Measurements from ENCODE around the gene HSD17B12. TPM values are rescaled to one million over a fixed set of nuclear protein-coding genes. Genes with fewer than 3 reads are reported as not detected.

Gene HSD17B12
- total RNA-seq, 1 donor from 2014 or later: 48.2 TPM

- no peaks in the 10 kb centered on the region for H3K4me1 ChIP-seq
- H3K27ac ChIP-seq: no peak overlapping the region
- no peak for DNase-seq (ENCODE audit: low spot score in 2 of 2)
- intact Hi-C loops (cut with DNase I): no loop called here
- no peak overlapping the region for H3K4me3 ChIP-seq
- peaks cover 0 to 5% of the 10 kb centered on the region in 2 donors for H3K36me3 ChIP-seq
- TF ChIP-seq CTCF (IDR thresholded peaks at IDR 0.05): no peak
- no peaks in the 10 kb centered on the region for H3K9me3 ChIP-seq
- no peaks in the 10 kb centered on the region for H3K27me3 ChIP-seq
Observed at GRCh38 chr11:43818220-43818619, 137.7 kb downstream of the HSD17B12 start.

GRCh38 chr11:43819926-43820325, 139.4 kb downstream of the HSD17B12 start:
- no peaks in the 10 kb centered on the region for H3K27me3 ChIP-seq
- H3K4me1 ChIP-seq: no peaks in the 10 kb centered on the region
- intact Hi-C loops (cut with DNase I): no loop called here
- no peaks in the 10 kb centered on the region for H3K9me3 ChIP-seq
- DNase-seq (ENCODE audit: low spot score in 2 of 2): no peak
- no peak for TF ChIP-seq CTCF (IDR thresholded peaks at IDR 0.05)
- peaks cover 0 to 5% of the 10 kb centered on the region in 2 donors for H3K36me3 ChIP-seq
- no peak overlapping the region for H3K27ac ChIP-seq
- H3K4me3 ChIP-seq: no peak overlapping the region

GRCh38 chr11:43823316-43823715, 142.8 kb downstream of the HSD17B12 start:
- no peaks in the 10 kb centered on the region for H3K9me3 ChIP-seq
- intact Hi-C loops (cut with DNase I): no loop called here
- TF ChIP-seq CTCF (IDR thresholded peaks at IDR 0.05): no peak
- H3K4me3 ChIP-seq: no peak overlapping the region
- no peaks in the 10 kb centered on the region for H3K36me3 ChIP-seq
- H3K4me1 ChIP-seq: no peaks in the 10 kb centered on the region
- no peaks in the 10 kb centered on the region for H3K27me3 ChIP-seq
- DNase-seq (ENCODE audit: low spot score in 2 of 2): no peak
- H3K27ac ChIP-seq: no peak overlapping the region

- intact Hi-C loops (cut with DNase I): no loop called here
- DNase-seq (ENCODE audit: low spot score in 2 of 2): no peak
- TF ChIP-seq CTCF (IDR thresholded peaks at IDR 0.05): no peak
- no peaks in the 10 kb centered on the region for H3K9me3 ChIP-seq
- H3K27ac ChIP-seq: no peak overlapping the region
- H3K4me1 ChIP-seq: no peaks in the 10 kb centered on the region
- no peaks in the 10 kb centered on the region for H3K27me3 ChIP-seq
- H3K4me3 ChIP-seq: no peak overlapping the region
- H3K36me3 ChIP-seq: no peaks in the 10 kb centered on the region
Observed at GRCh38 chr11:43823851-43824250, 143.3 kb downstream of the HSD17B12 start.

- DNase-seq (ENCODE audit: low spot score in 2 of 2): no peak
- no peaks in the 10 kb centered on the region for H3K9me3 ChIP-seq
- H3K36me3 ChIP-seq: no peaks in the 10 kb centered on the region
- intact Hi-C loops (cut with DNase I): no loop called here
- no peak overlapping the region for H3K27ac ChIP-seq
- H3K4me3 ChIP-seq: no peak overlapping the region
- no peaks in the 10 kb centered on the region for H3K27me3 ChIP-seq
- TF ChIP-seq CTCF (IDR thresholded peaks at IDR 0.05): peak; percentile 24 to 61 (median 59)
- peaks cover 0 to under 1% of the 10 kb centered on the region in 2 donors for H3K4me1 ChIP-seq
Observed at GRCh38 chr11:43825217-43825816, 144.8 kb downstream of the HSD17B12 start.

Data from ascending aorta (tissue), 2 donors.